ENCODE data around the gene SIAE.
"Not testable (repeated sequence)": the region's sequence is repeated elsewhere in the genome, so short reads cannot be mapped to it uniquely, and the experiment has no call there.

SIAE gene

GRCh38 chr11:124618863-124619262, 54.7 kb downstream of the SIAE start:
- DNase-seq (ENCODE audit: low read depth) = no peak
- TF ChIP-seq CTCF (conservative IDR thresholded peaks at IDR 0.05; ENCODE audit: low read length) = no peak
- no peak overlapping the region for H3K4me3 ChIP-seq (ENCODE audit: low read length)

DNA sequence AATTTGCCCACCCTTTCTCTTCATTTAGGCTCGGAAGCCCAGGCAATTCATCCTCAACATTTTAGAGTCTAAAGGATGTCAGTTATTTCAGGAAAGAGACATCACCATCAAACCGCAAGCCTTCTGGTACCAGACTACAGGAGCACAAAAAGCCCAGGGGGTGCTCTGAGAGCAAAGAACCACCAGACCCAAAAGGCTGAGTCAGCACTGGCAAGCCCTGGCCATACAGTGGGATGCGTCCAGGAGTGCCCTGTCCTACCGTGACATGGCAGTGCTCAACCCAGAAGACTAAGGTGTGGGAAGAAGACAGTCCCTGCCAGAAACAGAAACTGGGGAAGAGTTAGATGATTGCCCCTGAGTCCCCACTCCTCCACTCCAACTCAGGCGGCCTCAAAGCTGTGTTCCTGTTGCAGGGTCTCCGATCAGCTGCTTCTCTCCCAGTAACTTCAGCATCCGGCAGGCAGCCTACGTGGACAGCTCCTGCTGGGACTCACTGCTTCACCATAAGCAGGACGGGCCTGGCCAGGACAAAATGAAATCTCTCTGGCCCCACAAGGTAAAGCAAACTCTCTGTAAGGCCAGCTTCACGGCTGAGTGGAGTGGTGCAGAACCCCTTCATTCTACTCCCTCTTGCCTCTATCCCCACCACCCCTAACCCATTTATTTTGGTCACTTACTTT, 60.8 kb downstream of the SIAE start:
- TF ChIP-seq CTCF (conservative IDR thresholded peaks at IDR 0.05; ENCODE audit: low read length) = no peak
- no peak for DNase-seq (ENCODE audit: low read depth)
- no peak overlapping the region for H3K4me3 ChIP-seq (ENCODE audit: low read length)

- H3K4me3 ChIP-seq (ENCODE audit: low read length) = no peak overlapping the region
- no peak for DNase-seq (ENCODE audit: low read depth)
- TF ChIP-seq CTCF (conservative IDR thresholded peaks at IDR 0.05; ENCODE audit: low read length) = no peak
Observed at GRCh38 chr11:124612045-124612444, 61.5 kb downstream of the SIAE start.

DNA sequence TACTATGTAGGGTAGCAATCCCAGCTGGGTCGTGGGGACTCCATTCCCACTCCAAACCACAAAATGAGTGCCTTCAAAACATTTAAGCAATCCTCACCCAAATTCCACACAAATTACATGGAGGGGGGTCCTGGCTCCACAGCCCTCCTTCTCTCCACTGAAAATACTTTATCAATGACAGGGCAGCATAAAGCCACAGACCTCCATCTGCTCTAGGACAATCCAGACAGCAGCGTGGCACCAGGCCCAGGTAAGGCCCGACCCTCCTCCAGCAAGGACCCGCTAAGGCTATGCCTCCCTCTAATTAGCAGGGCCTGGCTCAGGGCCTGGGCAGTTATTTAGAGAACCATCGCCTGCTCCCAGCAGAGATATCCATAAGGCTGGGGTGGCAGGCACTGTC, 62.5 kb downstream of the SIAE start, which contains the start of gene PANX3:
Gene PANX3, plus strand, starts transcription at position 365 of the 400 bp plus-strand sequence. CDS start 129 bp downstream, outside the sequence.
- peak; percentile 32 for DNase-seq (ENCODE audit: low read depth)

GRCh38 chr11:124610295-124610694, 63.2 kb downstream of the SIAE start:
- H3K4me3 ChIP-seq (ENCODE audit: low read length) = no peak overlapping the region
- no peak for TF ChIP-seq CTCF (conservative IDR thresholded peaks at IDR 0.05; ENCODE audit: low read length)
- DNase-seq (ENCODE audit: low read depth) = no peak

More for the DNA sequence above, 62.5 kb downstream of the SIAE start, which contains the start of gene PANX3:
- TF ChIP-seq CTCF (conservative IDR thresholded peaks at IDR 0.05; ENCODE audit: low read length) = no peak
- H3K4me3 ChIP-seq (ENCODE audit: low read length) = no peak within 1 kb of the TSS

DNA sequence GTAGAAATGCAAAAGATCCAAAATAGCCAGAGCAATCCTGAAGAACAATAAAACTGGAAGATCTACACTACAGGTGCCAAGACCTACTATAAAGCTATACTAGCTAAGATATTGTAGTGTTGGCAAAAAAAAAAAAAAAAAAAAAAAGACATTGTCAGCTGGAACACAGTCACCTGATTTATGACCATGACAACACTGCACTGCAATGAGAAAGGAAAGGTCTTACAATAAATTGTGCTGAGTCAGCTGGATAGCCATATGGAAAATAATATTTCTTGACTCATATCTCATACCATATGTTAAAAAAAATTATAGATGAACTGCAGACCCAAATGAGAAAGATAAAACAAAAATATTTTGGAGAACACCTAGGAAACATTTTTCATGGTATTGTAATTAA, 65.4 kb downstream of the SIAE start:
- no peak overlapping the region for H3K4me3 ChIP-seq (ENCODE audit: low read length)
- no peak for TF ChIP-seq CTCF (conservative IDR thresholded peaks at IDR 0.05; ENCODE audit: low read length)
- DNase-seq (ENCODE audit: low read depth) = no peak

GRCh38 chr11:124605719-124606118, 67.8 kb downstream of the SIAE start:
- H3K4me3 ChIP-seq (ENCODE audit: low read length) = no peak overlapping the region
- TF ChIP-seq CTCF (conservative IDR thresholded peaks at IDR 0.05; ENCODE audit: low read length) = no peak
- no peak for DNase-seq (ENCODE audit: low read depth)

DNA sequence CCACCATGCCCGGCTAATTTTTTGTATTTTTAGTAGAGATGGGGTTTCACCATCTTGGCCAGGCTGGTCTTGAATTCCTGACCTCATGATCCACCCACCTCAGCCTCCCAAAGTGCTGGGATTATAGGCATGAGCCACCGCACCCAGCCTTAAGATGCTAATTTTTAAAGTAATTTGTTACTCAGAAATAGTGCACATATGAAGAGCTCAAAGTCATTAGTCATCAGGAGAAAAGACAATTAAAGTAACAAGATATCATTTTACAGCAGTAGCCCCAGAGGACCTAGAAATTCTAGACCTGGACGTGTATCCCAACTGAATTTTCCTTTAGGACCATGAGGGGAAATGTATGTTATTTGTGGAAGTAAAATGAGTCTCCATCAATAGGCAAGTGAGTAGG, 70.8 kb downstream of the SIAE start:
- H3K4me3 ChIP-seq (ENCODE audit: low read length); DNase-seq (ENCODE audit: low read depth): not testable (repeated sequence)

Measured in AG10803 (cell line).